RPMI7951 (cell line): ENCODE measurements around the gene POLR1D. TPM values are rescaled to one million over a fixed set of nuclear protein-coding genes. Genes with fewer than 3 reads are reported as not detected.
A peak's percentile ranks its signal among the peaks of the same experiment; 100 is the strongest.

Experiments used
- DNase-seq: peaks from one replicate; pipeline ENCODE4 v3.0.0-alpha.2; 2012; ENCODE audit warnings: low read depth
- total RNA-seq: library from RNA; depleted of rRNA; stranded (reverse); fragments of >200 nt; shearing (Covaris generic); gene quantifications from 2 replicates; pipeline ENCODE4 v1.2.3, GENCODE V29; 2014; rRNA removed

The POLR1D gene, protein sequence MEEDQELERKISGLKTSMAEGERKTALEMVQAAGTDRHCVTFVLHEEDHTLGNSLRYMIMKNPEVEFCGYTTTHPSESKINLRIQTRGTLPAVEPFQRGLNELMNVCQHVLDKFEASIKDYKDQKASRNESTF
- 82.1 and 85.1 TPM in 2 replicates for total RNA-seq

DNA sequence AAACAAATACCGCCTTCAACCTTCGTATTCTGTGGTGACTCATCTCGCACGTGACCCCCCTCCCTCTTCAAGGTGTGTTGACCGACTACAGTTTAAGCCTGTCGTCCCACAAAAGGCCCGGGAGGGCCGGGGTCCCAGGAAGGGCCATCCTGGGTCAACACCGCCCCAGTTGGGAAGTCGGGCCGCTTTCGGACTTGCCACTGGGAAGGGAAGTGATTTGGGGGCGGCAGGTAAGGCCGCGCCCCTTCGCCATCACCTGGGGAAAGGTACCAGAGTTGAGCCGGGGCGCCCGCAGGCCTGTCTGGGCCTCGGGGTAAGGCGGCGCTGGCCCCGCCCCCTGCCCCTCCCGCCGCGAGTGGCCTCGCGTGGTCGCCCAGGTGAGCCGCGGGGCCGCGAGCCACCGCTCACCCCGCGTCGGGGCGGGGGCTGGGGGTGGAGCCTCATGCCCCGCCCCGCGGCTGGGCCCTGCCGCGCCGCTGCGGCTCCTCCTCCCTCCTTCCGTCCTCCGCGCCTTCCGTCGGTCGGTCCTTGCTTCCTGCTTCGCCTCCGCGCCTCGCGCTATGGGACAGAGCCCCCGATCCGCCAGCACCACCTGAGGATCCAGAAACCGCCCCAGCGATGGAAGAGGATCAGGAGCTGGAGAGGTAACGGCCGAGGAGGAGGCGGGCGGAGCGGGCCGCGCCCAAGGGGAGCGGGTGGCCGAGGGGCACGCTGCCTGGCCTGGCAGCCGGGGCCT is at the start of gene POLR1D:
Gene POLR1D (plus strand): TSS at position 527 of the 736 bp plus-strand sequence. CDS start 92 bp downstream, at position 619.
- peak; percentile 65 for DNase-seq

- DNase-seq: no peak
Observed at GRCh38 chr13:27572234-27572901, 49.3 kb upstream of the POLR1D start.

- DNase-seq: peak; percentile 69
Observed at GRCh38 chr13:27573265-27573664, 48.4 kb upstream of the POLR1D start.

DNA sequence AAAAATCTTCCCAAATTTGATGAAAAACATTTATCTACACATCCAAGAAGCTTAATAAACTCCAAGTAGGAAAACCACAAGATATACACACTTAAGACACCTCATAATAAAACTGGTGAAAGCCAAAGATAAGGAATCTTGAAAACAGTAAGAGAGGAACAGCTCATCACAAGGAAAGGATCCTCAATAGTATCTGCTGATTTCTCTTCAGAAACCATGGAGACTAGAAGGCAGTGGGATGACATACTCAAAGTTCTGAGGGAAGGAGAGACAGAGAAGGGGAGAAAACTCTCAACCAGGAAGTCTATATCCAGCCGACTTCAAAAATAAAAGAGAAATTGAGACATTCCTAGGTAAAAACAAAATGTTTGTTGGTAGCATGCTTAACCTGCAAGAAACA is 47.0 kb upstream of the POLR1D start:
- DNase-seq: no peak

GRCh38 chr13:27578121-27579030 is 43.3 kb upstream of the POLR1D start:
- DNase-seq: peak; percentile 39

DNA sequence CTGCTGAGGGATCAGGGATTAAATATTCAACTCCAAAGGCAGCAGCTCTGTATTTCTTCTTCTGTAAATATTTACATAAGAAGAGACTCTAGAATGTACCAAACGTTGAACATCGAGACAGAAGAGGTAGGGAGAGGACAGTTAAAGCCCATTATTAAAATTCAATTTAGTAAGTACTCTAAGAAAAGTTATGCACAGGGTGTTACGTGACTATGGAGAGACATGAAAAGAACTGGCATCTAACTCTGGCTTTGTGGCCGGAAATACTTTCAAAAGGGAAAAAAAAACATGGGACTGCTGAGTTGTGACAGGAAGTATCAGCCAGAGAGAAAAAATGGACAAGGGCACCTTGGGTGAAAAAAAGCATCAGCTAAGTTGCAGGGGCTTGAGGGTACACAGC is 38.0 kb upstream of the POLR1D start:
- DNase-seq: peak; percentile 57

DNA sequence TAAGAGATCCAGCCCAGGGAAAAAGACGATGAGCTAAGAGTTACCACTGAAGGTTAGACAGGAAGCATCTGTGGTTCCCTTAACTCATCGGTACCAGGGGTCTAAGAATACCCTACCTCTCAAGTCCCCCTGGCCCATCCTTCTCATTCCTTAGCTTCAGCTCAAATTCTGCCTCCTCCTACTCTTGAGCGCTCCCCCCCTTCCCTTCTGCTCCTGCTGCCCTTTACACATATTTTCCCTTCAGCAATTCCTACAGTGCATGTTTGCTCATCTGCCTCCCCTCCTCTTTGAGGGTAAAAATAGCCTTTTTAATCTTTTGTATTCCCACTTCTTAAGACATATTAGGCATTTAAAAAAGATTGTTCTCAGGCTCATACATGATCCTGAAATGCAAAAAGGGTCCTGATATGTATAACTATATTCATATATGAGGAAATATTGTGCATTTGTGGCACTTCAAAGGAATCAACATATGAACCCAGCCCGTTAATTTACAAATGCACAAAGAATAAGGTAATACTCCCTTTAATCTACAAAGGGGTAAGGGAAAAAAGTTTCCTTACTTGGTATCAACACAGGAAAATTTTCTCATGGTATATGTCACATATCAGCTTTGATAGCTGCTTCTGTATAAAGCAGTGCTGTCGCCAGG is 34.5 kb upstream of the POLR1D start:
- no peak for DNase-seq

DNA sequence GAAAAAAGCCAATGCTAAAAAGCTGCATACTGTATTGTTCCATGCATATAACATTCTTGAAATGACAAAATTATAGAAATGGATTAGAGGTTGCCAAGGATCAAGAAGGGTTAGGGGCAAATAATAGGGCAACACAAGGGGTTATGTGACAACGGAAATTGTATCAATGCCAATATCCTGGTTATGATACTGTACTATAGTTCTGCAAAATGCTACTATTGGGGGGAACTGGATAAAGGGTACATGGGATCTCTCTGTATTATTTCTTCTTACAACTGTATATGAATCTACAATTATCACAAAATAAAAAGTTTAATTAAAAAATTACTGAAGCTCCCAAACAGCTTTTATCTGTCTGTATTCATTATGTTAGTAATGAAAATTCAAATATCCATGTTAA is 33.3 kb upstream of the POLR1D start:
- no peak for DNase-seq

GRCh38 chr13:27592865-27593264 is 28.8 kb upstream of the POLR1D start:
- no peak for DNase-seq

- no peak for DNase-seq
Observed at GRCh38 chr13:27593267-27593666, 28.4 kb upstream of the POLR1D start.

DNA sequence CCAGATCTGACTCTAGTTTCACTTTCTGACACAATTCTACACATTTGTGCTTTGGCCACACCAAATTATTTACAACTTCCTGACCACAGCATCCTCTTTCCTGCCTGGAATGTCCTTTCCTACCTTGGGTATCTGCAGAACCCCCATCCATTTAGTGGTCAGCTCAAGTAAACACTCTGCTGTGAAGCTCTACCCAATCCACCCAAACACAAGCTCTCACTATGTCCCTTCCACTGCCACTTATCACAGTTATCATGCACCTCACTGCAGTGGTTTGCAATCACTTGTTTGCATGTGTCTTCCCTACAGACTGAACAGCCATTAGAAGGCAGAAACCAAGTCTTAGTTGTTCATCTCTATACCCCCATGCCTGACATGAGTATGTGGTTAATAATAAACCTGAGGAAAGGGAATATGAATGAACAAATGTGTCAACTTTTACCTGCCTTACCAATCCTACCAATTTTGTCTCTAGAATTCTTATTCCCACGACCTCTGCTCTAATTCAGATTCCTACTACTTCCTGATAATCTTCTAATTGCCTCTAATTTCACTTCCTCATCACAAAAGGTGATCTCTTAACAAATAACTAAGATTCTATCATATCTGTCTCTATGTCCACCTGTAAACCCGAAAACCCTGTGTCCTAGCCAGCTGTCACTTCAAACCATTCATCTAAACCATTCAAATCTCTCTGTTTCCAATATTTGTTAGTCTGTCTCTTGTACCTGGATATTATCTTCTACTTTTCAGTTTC is 26.5 kb upstream of the POLR1D start:
- DNase-seq: peak; percentile 22

DNA sequence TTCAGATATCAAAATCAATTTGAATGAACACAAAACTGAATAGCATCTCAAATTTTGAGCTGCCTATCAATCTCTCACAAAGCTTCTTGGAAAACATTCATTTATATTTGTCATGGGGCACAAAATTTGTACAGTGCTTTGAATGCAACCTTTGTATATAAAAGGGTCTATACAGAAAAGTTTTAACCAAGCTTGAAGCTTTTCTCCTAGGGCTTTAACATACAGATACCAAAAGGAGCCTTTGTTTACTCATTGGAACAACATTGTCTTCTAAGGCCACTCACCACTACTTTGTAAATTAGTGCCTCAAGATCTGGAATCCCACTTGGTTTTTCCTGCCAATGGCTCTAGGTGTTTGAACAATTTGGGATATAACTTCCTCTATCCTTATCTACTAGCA is 22.6 kb upstream of the POLR1D start:
- no peak for DNase-seq

DNA sequence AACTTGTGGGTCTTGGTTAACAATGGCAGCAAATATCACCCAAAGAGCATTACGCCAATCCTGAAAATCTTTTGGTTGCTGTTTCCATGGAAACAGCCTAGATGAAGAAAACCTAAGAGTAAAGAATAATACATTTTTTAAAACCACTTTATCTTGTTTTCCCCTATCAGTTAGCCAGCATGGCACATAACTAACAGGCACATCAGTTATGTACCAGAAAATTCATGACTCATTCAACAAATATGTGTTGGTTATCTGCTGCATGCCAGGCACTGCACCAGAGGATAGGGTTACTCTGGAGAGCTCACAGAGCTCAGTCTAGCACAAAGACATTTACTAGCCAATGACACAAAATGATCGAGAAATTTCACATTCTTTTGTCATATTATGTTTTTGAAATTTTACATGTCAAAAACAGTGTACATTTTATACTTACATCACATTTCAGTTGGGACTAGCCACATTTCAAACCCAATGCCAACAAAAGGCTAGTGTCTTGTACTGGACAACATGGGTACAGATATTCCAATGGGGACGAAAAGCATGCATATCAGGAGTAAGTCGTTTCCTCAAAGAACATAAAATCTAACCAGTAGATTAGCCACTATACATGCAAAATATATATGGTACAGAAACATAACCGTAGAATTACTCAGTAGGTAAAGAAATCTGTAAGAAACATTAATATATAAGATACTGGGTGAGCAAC is 21.7 kb upstream of the POLR1D start:
- peak; percentile 88 for DNase-seq

DNA sequence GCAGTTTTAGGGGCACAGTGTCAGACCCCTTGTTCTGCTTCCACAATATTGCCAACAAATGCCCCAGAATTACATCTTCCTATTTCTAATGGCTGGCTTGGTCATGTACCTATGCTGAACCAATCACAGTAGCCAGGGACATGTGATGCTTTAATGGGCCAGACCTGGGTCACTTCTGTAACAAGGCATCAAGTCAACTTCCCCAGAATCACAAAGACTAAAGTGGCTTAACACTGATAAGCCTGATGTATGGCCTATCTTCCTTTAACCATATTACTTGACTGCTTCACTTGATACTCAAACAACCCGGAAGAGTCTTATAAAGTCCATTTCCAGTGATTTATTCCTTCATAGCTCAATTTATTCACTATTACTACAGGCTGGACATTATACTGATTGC is 21.0 kb upstream of the POLR1D start:
- no peak for DNase-seq

DNA sequence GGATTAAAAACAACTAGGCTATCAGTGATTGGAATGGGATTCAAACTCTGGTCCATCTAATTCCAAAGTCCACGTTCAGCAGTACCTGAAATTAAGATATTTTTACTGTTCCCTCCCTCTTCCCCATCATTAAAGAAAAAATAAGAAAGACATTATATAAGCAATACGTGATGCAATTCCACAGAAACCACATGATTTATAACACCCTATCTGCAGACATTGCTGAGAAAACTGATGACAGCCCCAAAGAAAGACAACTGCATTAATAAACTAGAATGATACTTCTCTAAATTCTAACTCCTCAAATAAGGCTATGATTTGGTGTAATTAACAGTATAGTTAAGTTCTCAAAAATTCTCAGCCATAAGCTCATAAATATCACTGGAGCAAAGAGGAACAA is 20.5 kb upstream of the POLR1D start:
- DNase-seq: no peak

DNA sequence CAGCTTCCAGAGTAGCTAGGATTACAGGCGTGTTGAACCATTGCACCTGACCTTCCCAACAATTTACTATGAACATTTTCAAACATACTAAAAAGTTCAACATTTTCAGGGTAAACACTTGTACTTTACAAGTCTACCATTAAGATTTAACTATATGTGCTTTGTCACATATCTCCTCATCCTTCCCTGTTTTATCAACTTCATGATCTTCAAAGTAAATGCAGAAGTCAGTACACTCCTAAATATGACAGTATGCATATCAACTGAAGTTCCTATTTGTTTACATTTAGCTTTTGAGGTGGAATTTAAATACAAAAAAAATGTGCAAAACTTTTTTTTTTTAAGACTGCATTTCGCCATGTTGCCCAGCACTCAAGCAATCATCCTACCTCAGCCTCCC is 19.9 kb upstream of the POLR1D start:
- no peak for DNase-seq

GRCh38 chr13:27605099-27605498 is 16.6 kb upstream of the POLR1D start:
- DNase-seq: no peak

GRCh38 chr13:27605610-27606200 is 16.0 kb upstream of the POLR1D start:
- DNase-seq: no peak

GRCh38 chr13:27607125-27607524 is 14.6 kb upstream of the POLR1D start:
- DNase-seq: peak; percentile 69

DNA sequence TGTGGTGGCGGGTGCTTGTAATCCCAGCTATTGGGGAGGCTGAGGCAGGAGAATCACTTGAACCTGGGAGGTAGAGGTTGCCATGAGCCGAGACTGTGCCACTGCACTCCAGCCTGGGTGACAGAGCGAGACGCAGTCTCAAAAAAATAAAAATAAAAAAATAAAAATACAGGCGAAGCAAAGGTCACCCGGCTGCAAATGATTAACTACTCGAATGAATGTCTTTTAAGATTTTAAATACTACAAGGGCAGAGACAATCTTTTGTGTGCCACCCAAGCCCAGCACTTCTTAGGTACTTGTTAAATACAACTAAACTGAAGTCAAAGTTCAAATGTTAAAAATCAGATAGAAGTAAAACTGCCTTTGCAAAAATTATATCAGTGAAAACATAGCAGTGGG is 8.1 kb upstream of the POLR1D start:
- DNase-seq: no peak
